Activated CD4-positive, alpha-beta T cell treated with anti-CD3 and anti-CD28 coated beads, Interleukin-2, amount 50 U/mL, for 16 hours (primary cell): ENCODE data around the gene CHRM2.

Experiments used
- DNase-seq: peaks from one replicate; pipeline ENCODE4 v3.0.0-alpha.2; 2020

Gene CHRM2

GRCh38 chr7:136897676-136898075, 29.2 kb downstream of the CHRM2 start:
- DNase-seq = no peak

- no peak for DNase-seq
Measured at GRCh38 chr7:136900005-136900404, 31.6 kb downstream of the CHRM2 start.

- DNase-seq = no peak
Measured at GRCh38 chr7:136910771-136911170, 42.3 kb downstream of the CHRM2 start.

- DNase-seq = no peak
Measured at GRCh38 chr7:136911344-136911743, 42.9 kb downstream of the CHRM2 start.

- DNase-seq = no peak
Measured at GRCh38 chr7:136912339-136912738, 43.9 kb downstream of the CHRM2 start.

- DNase-seq = no peak
Measured at GRCh38 chr7:136914016-136914415, 45.6 kb downstream of the CHRM2 start.

GRCh38 chr7:136919820-136920219, 51.4 kb downstream of the CHRM2 start:
- no peak for DNase-seq

GRCh38 chr7:136923111-136923667, 54.7 kb downstream of the CHRM2 start:
- no peak for DNase-seq

- DNase-seq = no peak
Measured at GRCh38 chr7:136925044-136925443, 56.6 kb downstream of the CHRM2 start.

- no peak for DNase-seq
Measured at GRCh38 chr7:136925556-136925955, 57.1 kb downstream of the CHRM2 start.

- DNase-seq = no peak
Measured at GRCh38 chr7:136931169-136931867, 62.9 kb downstream of the CHRM2 start.

- DNase-seq = no peak
Measured at GRCh38 chr7:136937436-136937835, 69.0 kb downstream of the CHRM2 start.

GRCh38 chr7:136938476-136938875, 70.0 kb downstream of the CHRM2 start:
- no peak for DNase-seq

GRCh38 chr7:136940122-136940521, 71.7 kb downstream of the CHRM2 start:
- no peak for DNase-seq

- no peak for DNase-seq
Measured at GRCh38 chr7:136940917-136941316, 72.5 kb downstream of the CHRM2 start.

GRCh38 chr7:136941816-136942215, 73.4 kb downstream of the CHRM2 start:
- no peak for DNase-seq

- no peak for DNase-seq
Measured at GRCh38 chr7:136942401-136942800, 73.9 kb downstream of the CHRM2 start.

GRCh38 chr7:136942994-136943393, 74.5 kb downstream of the CHRM2 start:
- no peak for DNase-seq

- DNase-seq = no peak
Measured at GRCh38 chr7:136947347-136947746, 78.9 kb downstream of the CHRM2 start.

GRCh38 chr7:136950331-136950730, 81.9 kb downstream of the CHRM2 start:
- no peak for DNase-seq

GRCh38 chr7:136953386-136953785, 84.9 kb downstream of the CHRM2 start:
- no peak for DNase-seq

- no peak for DNase-seq
Measured at GRCh38 chr7:136956232-136956631, 87.8 kb downstream of the CHRM2 start.

GRCh38 chr7:136956671-136957070, 88.2 kb downstream of the CHRM2 start:
- no peak for DNase-seq

GRCh38 chr7:136957391-136957790, 88.9 kb downstream of the CHRM2 start:
- DNase-seq = no peak

- DNase-seq = no peak
Measured at GRCh38 chr7:136958016-136958415, 89.6 kb downstream of the CHRM2 start.
